ENCODE measurements around the gene TUBB.
A peak's percentile ranks its signal among the peaks of the same experiment; 100 is the strongest.

GRCh38 chr6:30685157-30686008, 34.8 kb upstream of the TUBB start:
- TF ChIP-seq CTCF (IDR thresholded peaks at IDR 0.05) = peak; percentile 69
- no peak for TF ChIP-seq POLR2AphosphoS5 (IDR thresholded peaks at IDR 0.05; ENCODE audit: low read depth, low read length)

Measured in Panc1 (cell line).